ENCODE data around the gene ZNF783.

- TF ChIP-seq, protein P1, sequence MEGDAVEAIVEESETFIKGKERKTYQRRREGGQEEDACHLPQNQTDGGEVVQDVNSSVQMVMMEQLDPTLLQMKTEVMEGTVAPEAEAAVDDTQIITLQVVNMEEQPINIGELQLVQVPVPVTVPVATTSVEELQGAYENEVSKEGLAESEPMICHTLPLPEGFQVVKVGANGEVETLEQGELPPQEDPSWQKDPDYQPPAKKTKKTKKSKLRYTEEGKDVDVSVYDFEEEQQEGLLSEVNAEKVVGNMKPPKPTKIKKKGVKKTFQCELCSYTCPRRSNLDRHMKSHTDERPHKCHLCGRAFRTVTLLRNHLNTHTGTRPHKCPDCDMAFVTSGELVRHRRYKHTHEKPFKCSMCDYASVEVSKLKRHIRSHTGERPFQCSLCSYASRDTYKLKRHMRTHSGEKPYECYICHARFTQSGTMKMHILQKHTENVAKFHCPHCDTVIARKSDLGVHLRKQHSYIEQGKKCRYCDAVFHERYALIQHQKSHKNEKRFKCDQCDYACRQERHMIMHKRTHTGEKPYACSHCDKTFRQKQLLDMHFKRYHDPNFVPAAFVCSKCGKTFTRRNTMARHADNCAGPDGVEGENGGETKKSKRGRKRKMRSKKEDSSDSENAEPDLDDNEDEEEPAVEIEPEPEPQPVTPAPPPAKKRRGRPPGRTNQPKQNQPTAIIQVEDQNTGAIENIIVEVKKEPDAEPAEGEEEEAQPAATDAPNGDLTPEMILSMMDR (IDR thresholded peaks at IDR 0.05; ENCODE audit: low read depth, low read length, poor library complexity, severe bottlenecking), result no peak
- TF ChIP-seq EZH2phosphoT487 (IDR thresholded peaks at IDR 0.05; ENCODE audit: borderline replicate concordance, low read length), result no peak
These were observed 49.1 kb downstream of the ZNF783 start for GRCh38 chr7:149310990-149311573.
